Uterus (tissue), 4 donors: Measurements from ENCODE around the gene MAP3K5. TPM values are rescaled to one million over a fixed set of nuclear protein-coding genes. Genes with fewer than 3 reads are reported as not detected.

Experiments
- DNase-seq, 2 donors: peaks; one replicate each; pipeline ENCODE4 v3.0.0-alpha.2; 2019 to 2020
- H3K27ac ChIP-seq, 2 donors: fragments of 200-600 bp; sonication (generic); 1 replicate in 1 of 2; 2 replicates in 1 of 2; pipeline ENCODE4 v1.5.1; 2016 to 2018
- H3K27me3 ChIP-seq, 2 donors: fragments of 200-600 bp; sonication (generic); one replicate each; pipeline ENCODE4 v1.5.1; 2018 to 2019; ENCODE audit warnings: control low read depth in 1 of 2
- H3K36me3 ChIP-seq, 2 donors: fragments of 200-600 bp; sonication (generic); one replicate each; pipeline ENCODE4 v1.5.1; 2019; ENCODE audit warnings: control low read depth in 1 of 2
- H3K4me1 ChIP-seq, 2 donors: fragments of 200-600 bp; sonication (generic); one replicate each; pipeline ENCODE4 v1.5.1; 2018 to 2019; ENCODE audit warnings: control low read depth in 1 of 2
- H3K4me3 ChIP-seq, 2 donors: fragments of 200-600 bp; sonication (generic); 1 replicate in 1 of 2; 2 replicates in 1 of 2; pipeline ENCODE4 v1.5.1; 2018 to 2019; ENCODE audit warnings: mild to moderate bottlenecking in 1 of 2
- H3K9me3 ChIP-seq, 2 donors: fragments of 200-600 bp; sonication (generic); one replicate each; pipeline ENCODE4 v1.5.1; 2019; ENCODE audit warnings: control low read depth in 1 of 2
- CTCF ChIP-seq, 4 experiments: fragments of 200-600 bp in 2 of 4; fragments of 450-650 bp in 2 of 4; sonication (generic) in 2 of 4; IDR thresholded peaks; one replicate each; pipeline ENCODE4 v1.5.1; 2016 to 2019; ENCODE audit warnings: antibody characterized with exemption in 4 of 4, mild to moderate bottlenecking in 2 of 4, moderate library complexity in 1 of 4
- POLR2A ChIP-seq, 2 donors: fragments of 450-650 bp; IDR thresholded peaks; one replicate each; pipeline ENCODE4 v1.6.1; 2016; ENCODE audit warnings: antibody characterized with exemption in 2 of 2, mild to moderate bottlenecking in 1 of 2, moderate library complexity in 1 of 2
- intact Hi-C: fragments of 100-400 bp; cut with DNase I; formaldehyde crosslinking; loops from one replicate; pipeline ENCODE4 v1.15.1; 2023; ENCODE audit warnings: low total_unique reads
- small RNA-seq: library from RNA; depleted of rRNA; stranded (forward); fragments of <200 nt; gene quantifications from one replicate; pipeline ENCODE3, GENCODE V24; 2016
- total RNA-seq, 4 donors: library from RNA; depleted of rRNA in 3 of 4; stranded (reverse); fragments of >200 nt in 3 of 4; gene quantifications; one replicate each; pipeline versions ENCODE4 v1.1.0 to v1.2.4, GENCODE V29; 2014 to 2023
- donor health status: DM: yes; HTN: yes; CAD: no.

Gene MAP3K5
- total RNA-seq, 4 donors from 2014 or later = 9.5 to 67.1 (median 15.4) TPM

- intact Hi-C loops = no loop called here
Observed at GRCh38 chr6:136511397-136511796, 280.9 kb downstream of the MAP3K5 start.

GRCh38 chr6:136510782-136511181 lies 281.5 kb downstream of the MAP3K5 start:
- intact Hi-C loops = no loop called here
- no peaks in the 10 kb centered on the region for H3K36me3 ChIP-seq
- H3K9me3 ChIP-seq = no peaks in the 10 kb centered on the region
- no peaks in the 10 kb centered on the region for H3K27me3 ChIP-seq
- DNase-seq = no peak
- H3K4me1 ChIP-seq = no peaks in the 10 kb centered on the region
- H3K4me3 ChIP-seq = no peak overlapping the region
- H3K27ac ChIP-seq = no peak overlapping the region
- no peak for TF ChIP-seq CTCF (IDR thresholded peaks at IDR 0.05)
- no peak for TF ChIP-seq POLR2A (IDR thresholded peaks at IDR 0.05)

More at GRCh38 chr6:136511397-136511796, 280.9 kb downstream of the MAP3K5 start:
- no peak for DNase-seq
- no peaks in the 10 kb centered on the region for H3K9me3 ChIP-seq
- H3K27me3 ChIP-seq = no peaks in the 10 kb centered on the region
- no peaks in the 10 kb centered on the region for H3K4me1 ChIP-seq
- no peak overlapping the region for H3K4me3 ChIP-seq
- H3K36me3 ChIP-seq = no peaks in the 10 kb centered on the region
- H3K27ac ChIP-seq = no peak overlapping the region
- no peak for TF ChIP-seq POLR2A (IDR thresholded peaks at IDR 0.05)

DNA sequence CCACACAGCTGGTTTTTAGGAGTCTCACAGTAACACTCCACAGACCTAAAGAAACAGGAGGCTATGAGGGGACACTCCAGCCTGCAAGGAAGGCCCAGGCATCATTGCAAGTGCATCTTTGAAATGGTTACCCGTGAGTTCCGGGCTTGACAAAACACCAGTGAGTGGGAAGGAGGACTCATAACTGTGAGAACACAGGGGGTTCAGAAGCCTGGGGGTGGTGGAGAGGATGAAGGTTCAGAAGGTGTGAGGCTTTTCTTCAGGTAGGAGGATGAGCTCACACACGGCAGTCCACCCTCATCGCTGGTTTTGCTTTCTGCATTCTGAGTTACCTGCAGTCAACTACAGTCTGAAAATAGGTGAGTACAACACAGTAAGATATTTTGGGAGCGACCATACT lies 282.0 kb downstream of the MAP3K5 start:
- Histone ChIP-seq H3K4me1 (no peaks in the 10 kb centered on the region), H3K36me3 (no peaks in the 10 kb centered on the region), H3K9me3 (no peaks in the 10 kb centered on the region), H3K27me3 (no peaks in the 10 kb centered on the region), H3K27ac (no peak overlapping the region), H3K4me3 (no peak overlapping the region)
- no peak for TF ChIP-seq CTCF (IDR thresholded peaks at IDR 0.05)
- no peak for TF ChIP-seq POLR2A (IDR thresholded peaks at IDR 0.05)
- intact Hi-C loops = no loop called here
- no peak for DNase-seq

- DNase-seq = no peak
- no peaks in the 10 kb centered on the region for H3K36me3 ChIP-seq
- H3K27ac ChIP-seq = no peak overlapping the region
- TF ChIP-seq POLR2A (IDR thresholded peaks at IDR 0.05) = no peak
- TF ChIP-seq CTCF (IDR thresholded peaks at IDR 0.05) = no peak
- no peak overlapping the region for H3K4me3 ChIP-seq
- H3K27me3 ChIP-seq = no peaks in the 10 kb centered on the region
- no peaks in the 10 kb centered on the region for H3K4me1 ChIP-seq
- intact Hi-C loops = no loop called here
- H3K9me3 ChIP-seq = no peaks in the 10 kb centered on the region
Observed at GRCh38 chr6:136508725-136509392, 283.4 kb downstream of the MAP3K5 start.

Small RNA genes within 50 kb of the gene (small RNA-seq; reads per million reads assigned to genes)
- not detected for gene RNA5SP219

Other genes with a start within 250 kb of the MAP3K5 start
- 1 to 10 TPM in 2 of 4 donors, under 1 TPM in 2; 0.29 to 6.8 (median 1.1) TPM for gene MAP7, start 242.1 kb downstream of the MAP3K5 start, total RNA-seq
- gene PEX7, start 30.1 kb upstream of the MAP3K5 start, total RNA-seq = 10 to 100 TPM in 2 of 4 donors, 1 to 10 TPM in 1, not detected in 1; 9.0 to 21.5 (median 11.7) TPM
- not detected for gene SLC35D3, start 129.8 kb upstream of the MAP3K5 start, total RNA-seq